Right kidney (tissue), 1 donor: ENCODE measurements around the gene CLDN1.

Experiments
- DNase-seq: peaks from one replicate; pipeline ENCODE4 v3.0.0-alpha.2; 2016

The CLDN1 gene

DNA sequence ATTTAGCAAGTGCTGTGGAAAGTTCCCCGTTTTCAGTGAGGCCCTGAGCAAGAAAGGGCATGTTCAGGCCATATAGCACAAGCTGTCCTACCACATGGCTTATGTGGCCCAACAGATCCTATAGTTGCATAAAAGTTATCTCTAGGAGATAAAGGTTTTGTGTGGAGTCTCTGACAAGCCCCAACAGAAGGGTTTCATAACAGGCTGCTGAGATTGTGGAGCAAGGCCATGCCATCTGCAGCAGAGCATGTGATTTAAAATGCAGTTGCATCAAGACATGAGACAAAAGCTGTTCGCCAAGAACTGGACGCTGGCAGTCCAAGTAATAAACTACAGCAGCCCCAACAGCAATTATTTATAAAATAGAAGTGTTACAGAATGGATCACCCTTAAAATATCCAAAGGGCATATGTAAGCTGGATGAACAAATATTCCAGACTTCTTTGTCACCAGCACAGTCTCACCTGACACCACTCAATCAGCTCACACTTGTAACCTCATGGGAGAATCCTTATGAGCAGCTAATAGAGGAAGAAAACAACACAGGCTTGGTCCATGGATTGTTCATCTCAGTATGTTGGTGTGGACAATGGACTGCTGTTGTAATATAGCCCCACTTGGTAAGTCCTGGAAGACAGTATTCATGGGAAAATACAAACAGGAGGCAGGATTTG, 14.4 kb upstream of the CLDN1 start:
- DNase-seq = no peak

- no peak for DNase-seq
Measured at GRCh38 chr3:190333961-190334360, 11.7 kb upstream of the CLDN1 start.

DNA sequence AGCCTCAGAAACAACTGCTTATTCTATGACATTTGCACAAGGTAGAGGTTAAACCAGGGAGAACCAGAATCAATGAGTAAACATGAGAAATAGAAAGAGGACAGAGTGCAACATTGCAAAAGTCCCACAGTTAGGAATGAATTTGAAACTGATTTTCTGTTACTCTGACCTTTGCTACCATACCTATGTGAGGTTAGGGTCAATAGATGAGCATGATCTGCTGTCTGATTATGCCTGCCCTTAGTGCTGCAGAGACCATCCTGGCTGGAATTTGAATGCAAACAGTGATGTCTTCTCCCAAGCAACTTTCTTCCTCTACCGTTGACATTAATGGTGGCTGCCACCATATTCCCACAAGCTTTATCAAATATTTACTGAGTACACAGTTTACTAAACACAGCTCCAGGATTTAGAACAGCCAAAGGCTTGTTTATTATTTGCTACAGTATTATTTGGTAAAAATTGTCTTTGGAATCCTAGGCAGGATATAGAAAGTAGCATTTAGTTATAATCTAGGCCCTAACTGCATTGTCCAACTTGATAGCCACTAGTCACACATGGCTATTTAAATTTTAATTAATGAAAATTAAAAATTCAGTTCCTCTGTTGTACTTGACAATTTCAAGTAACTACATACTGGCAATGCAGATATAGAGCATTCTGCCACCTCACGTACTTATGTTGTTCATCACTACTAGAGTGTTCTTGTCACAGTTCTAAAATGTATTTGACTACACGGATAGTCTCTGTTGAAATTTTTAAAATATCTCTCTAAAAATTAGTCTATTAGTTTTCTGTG, 8.9 kb upstream of the CLDN1 start:
- DNase-seq = no peak

GRCh38 chr3:190326930-190327329, 4.7 kb upstream of the CLDN1 start:
- peak; percentile 17 for DNase-seq

- DNase-seq = no peak
Measured at GRCh38 chr3:190326361-190326760, 4.1 kb upstream of the CLDN1 start.

- no peak for DNase-seq
Measured at GRCh38 chr3:190325923-190326322, 3.7 kb upstream of the CLDN1 start.

- no peak for DNase-seq
Measured at GRCh38 chr3:190323246-190323626, 990 bp upstream of the CLDN1 start.

GRCh38 chr3:190322604-190323245, 479 bp upstream of the CLDN1 start:
- peak; percentile 55 for DNase-seq

DNA sequence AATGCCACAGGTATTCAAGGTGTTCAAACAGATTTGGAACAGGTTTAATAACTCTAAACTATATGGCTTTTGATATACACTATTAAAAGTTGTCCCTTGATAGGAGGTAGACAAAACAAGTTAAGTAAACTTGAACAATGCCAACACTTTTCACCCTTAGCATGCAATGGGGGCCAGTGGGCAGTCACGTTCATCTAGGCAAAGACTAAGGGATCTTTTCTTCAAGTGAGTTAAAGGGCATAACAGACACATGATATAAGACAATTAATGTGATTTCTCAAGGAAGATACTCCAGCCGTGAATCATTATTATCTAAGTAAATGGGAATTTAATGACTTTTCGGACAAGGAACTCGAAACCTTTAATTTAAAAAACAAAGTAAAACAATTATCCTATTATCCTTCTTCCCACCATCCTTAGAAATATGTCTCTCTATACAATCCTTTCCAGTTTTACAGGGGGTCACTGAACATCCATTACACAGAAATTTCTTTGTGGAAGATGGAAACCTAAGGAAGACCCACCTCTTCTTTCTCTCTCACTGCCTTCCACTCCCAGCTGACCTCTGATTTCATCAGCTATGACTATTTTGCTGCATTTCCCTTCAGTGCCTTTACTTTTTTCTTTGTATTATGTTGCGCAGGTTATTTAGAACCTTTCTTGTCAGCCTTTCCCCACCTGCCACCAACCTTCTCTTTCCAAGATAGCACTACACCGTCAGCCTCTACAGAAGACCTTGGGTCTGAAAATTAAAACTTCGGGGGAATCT, 1.5 kb downstream of the CLDN1 start:
- no peak for DNase-seq

GRCh38 chr3:190319660-190320059, 2.6 kb downstream of the CLDN1 start:
- DNase-seq = no peak

DNA sequence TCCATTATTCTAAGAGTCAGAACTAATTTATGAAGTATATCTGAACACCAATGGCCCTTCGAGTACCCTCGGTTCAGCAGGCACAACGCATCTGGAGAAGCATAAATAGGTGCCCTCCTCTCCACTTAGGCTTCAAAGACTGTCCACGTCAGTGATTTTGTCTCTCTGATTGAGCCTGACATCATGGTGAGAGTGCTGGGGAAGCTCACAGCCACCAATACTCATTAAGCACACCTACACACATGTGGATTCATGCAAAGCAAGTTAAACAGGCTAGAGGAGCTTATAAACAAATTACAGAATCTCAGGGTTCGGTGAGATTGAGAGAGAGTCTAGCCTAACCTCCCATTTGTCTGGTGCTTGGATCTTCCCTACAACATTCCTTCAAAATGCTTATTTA, 3.6 kb downstream of the CLDN1 start:
- peak; percentile 18 for DNase-seq

GRCh38 chr3:190314741-190315140, 7.5 kb downstream of the CLDN1 start:
- no peak for DNase-seq

DNA sequence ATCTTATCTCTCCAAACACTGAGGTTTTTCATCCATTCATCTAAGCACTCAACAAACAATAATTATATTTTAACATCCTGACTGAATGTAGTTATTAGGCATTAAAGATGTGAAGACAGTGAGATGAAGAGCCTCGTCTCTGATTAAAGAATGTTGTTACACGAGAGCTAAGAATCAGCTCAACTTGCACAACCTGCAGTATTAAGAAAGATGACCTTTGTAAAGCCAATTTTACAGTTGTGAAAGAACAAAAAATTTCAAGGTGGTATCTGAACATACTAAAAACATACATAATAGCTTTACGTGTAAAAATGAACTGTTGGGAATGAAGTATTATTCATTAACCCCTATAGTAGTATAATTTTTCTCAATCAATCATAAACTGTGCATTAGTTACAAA, 12.8 kb downstream of the CLDN1 start:
- no peak for DNase-seq

GRCh38 chr3:190308154-190308553, 14.1 kb downstream of the CLDN1 start:
- DNase-seq = no peak

GRCh38 chr3:190307164-190307545, 15.1 kb downstream of the CLDN1 start:
- no peak for DNase-seq

- DNase-seq = no peak
Measured at GRCh38 chr3:190306513-190307163, 15.6 kb downstream of the CLDN1 start.

DNA sequence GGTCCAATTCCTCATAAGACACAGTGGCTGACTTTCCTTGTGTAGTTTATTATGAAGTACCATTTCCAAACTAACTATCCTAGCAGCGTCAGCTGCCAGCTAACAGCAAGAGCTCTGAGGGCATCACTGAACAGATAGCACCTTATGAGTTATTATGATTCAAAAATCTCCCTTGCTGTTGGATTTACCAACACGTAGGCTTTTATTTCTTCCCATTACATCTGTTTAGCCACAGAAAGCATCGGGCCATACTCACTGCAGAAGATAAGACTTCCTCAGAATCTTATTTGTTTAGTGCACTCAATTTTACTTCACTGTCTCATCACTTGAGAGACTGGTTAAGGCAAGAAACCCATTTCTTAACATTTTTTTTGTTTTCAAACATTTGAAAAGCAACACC, 16.2 kb downstream of the CLDN1 start:
- no peak for DNase-seq

- DNase-seq = no peak
Measured at GRCh38 chr3:190305406-190305805, 16.8 kb downstream of the CLDN1 start.

DNA sequence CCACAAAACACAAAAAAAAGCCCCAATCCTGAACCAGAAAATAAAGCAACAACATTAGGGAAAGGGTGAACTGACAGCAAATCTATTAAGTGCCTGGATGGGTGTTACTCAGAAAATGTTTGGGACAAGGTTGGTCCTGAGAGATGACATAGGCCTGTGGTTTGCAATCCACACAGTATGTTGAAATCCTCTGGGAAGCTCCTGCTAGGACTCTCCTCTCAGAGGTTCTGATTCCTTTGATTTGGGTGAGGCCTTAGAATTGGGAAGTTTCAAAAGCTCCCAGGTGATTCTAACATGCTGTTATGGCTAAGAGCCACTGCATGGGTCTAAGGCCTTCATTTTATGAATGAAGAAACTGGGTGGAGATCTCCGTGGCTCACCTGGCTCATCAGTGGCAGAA, 18.4 kb downstream of the CLDN1 start:
- no peak for DNase-seq

DNA sequence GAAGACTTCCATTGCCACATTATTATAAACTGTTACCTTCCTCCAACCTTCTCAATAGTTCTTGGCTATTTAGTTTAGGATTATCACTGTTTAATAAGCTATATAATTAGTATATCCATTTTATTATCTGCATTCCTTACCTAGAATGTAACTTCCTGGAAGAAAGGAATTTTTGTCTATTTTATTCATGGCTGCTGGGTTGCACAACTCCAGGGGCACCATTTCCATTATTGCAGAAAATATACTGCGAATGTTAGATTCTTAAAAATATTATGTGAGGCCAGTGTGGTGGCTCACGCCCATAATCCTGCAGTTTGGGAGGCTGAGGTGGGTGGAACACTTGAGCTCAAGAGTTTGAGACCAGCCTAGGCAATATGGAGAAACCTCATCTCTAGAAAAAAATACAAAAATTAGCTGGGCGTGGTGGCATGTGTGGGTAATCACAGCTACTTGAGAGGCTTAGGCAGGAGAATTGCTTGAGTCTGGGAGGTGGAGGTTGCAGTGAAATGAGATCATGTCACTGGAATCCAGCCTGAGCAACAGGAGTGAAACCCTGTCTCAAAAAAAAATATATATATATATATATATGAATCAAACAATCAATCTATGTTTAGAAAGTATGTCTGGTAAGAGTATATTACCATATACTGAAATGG, 19.9 kb downstream of the CLDN1 start:
- no peak for DNase-seq

- DNase-seq = no peak
Measured at GRCh38 chr3:190301591-190301990, 20.7 kb downstream of the CLDN1 start.

DNA sequence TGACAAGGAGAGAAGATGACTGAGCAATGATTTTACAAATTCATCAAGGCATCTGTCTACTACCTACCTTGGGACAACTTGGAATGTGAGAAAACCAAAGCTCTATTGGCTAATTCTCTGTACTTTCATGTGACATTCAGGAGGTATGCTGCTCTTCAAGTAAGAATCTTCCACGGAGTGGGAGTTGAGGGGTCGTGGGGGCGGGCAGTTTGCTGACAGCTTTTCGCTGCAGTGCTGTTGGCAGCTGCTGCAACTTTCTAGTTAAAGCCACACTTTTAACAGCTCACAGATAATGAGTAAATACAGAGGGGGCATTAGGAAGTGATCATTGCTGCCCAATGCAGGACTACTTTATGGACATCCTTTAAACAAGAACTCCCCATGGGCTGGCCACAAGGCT, 22.3 kb downstream of the CLDN1 start:
- no peak for DNase-seq
